Ascending aorta (tissue), 2 donors: ENCODE results near the gene IFI27L2. TPM values are rescaled to one million over a fixed set of nuclear protein-coding genes. Genes with fewer than 3 reads are reported as not detected.
A peak's percentile ranks its signal among the peaks of the same experiment; 100 is the strongest.

Source experiments
- DNase-seq, 2 donors: peaks; one replicate each; pipeline ENCODE4 v3.0.0-alpha.2; 2019; ENCODE audit warnings: low spot score in 2 of 2
- H3K27ac ChIP-seq, 2 donors: fragments of 200-600 bp; sonication (generic); one replicate each; pipeline ENCODE4 v1.5.1; 2016 to 2017; ENCODE audit warnings: mild to moderate bottlenecking in 1 of 2
- H3K27me3 ChIP-seq: fragments of 200-600 bp; sonication (generic); one replicate; pipeline ENCODE4 v1.5.1; 2017
- H3K36me3 ChIP-seq, 2 donors: fragments of 200-600 bp; sonication (generic); one replicate each; pipeline ENCODE4 v1.5.1; 2016
- H3K4me1 ChIP-seq, 2 donors: fragments of 200-600 bp; sonication (generic); one replicate each; pipeline ENCODE4 v1.5.1; 2016 to 2017; ENCODE audit warnings: mild to moderate bottlenecking in 1 of 2
- H3K4me3 ChIP-seq, 2 donors: fragments of 200-600 bp; sonication (generic); one replicate each; pipeline ENCODE4 v1.5.1; 2016 to 2017; ENCODE audit warnings: mild to moderate bottlenecking in 1 of 2
- H3K9me3 ChIP-seq, 2 donors: fragments of 200-600 bp; sonication (generic); one replicate each; pipeline ENCODE4 v1.5.1; 2016
- intact Hi-C: fragments of 100-400 bp; cut with DNase I; formaldehyde crosslinking; loops from one replicate; pipeline ENCODE4 v1.15.1; 2023
- total RNA-seq: library from RNA; depleted of rRNA; stranded (reverse); fragments of >200 nt; gene quantifications from one replicate; pipeline ENCODE4 v1.1.0, GENCODE V29; 2016
- TF ChIP-seq, protein P1 (sequence below), 3 experiments: fragments of 200-600 bp in 2 of 3; fragments of 450-650 bp in 1 of 3; sonication (generic) in 2 of 3; IDR thresholded peaks; one replicate each; pipeline ENCODE4 v1.5.1; 2016 to 2019; ENCODE audit warnings: antibody characterized with exemption in 3 of 3, mild to moderate bottlenecking in 1 of 3, moderate library complexity in 1 of 3

The IFI27L2 gene
- total RNA-seq, 1 donor from 2014 or later, result 36.0 TPM

- Histone ChIP-seq H3K27ac (no peak overlapping the region), H3K36me3 (no peaks in the 10 kb centered on the region), H3K4me3 (no peak overlapping the region), H3K27me3 (no peaks in the 10 kb centered on the region), H3K9me3 (no peaks in the 10 kb centered on the region), H3K4me1 (no peaks in the 10 kb centered on the region)
- DNase-seq, result no peak
- TF ChIP-seq, protein P1, sequence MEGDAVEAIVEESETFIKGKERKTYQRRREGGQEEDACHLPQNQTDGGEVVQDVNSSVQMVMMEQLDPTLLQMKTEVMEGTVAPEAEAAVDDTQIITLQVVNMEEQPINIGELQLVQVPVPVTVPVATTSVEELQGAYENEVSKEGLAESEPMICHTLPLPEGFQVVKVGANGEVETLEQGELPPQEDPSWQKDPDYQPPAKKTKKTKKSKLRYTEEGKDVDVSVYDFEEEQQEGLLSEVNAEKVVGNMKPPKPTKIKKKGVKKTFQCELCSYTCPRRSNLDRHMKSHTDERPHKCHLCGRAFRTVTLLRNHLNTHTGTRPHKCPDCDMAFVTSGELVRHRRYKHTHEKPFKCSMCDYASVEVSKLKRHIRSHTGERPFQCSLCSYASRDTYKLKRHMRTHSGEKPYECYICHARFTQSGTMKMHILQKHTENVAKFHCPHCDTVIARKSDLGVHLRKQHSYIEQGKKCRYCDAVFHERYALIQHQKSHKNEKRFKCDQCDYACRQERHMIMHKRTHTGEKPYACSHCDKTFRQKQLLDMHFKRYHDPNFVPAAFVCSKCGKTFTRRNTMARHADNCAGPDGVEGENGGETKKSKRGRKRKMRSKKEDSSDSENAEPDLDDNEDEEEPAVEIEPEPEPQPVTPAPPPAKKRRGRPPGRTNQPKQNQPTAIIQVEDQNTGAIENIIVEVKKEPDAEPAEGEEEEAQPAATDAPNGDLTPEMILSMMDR (IDR thresholded peaks at IDR 0.05), result no peak
- intact Hi-C loops, result no loop called here
Observed at GRCh38 chr14:94089479-94089878, 39.9 kb downstream of the IFI27L2 start.

- Histone ChIP-seq H3K36me3 (no peaks in the 10 kb centered on the region), H3K4me1 (no peaks in the 10 kb centered on the region), H3K4me3 (no peak overlapping the region), H3K27ac (no peak overlapping the region), H3K27me3 (no peaks in the 10 kb centered on the region), H3K9me3 (no peaks in the 10 kb centered on the region)
- no peak for DNase-seq
- TF ChIP-seq, protein P1 (IDR thresholded peaks at IDR 0.05), result no peak
- intact Hi-C loops, result no loop called here
Observed at GRCh38 chr14:94088516-94088915, 40.9 kb downstream of the IFI27L2 start.

DNA sequence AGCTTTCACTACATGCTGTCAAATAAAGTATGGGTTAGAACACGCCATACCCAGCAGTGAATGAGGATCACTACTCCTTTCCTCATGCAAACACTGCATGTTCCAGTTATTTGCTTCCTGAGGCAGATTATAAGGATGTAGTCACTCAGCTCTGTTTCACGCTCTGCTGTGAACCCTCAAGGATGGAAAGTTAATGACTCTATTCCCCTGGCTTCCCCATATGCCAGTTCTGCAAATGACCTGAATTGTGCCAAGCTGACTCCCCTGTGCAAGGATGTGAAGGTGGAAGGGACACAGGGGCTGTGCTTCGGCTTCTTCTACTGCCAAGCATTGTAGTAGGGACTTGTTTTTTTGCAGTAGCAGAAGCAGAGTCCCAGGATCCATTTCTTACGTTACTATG lies 41.5 kb downstream of the IFI27L2 start:
- Histone ChIP-seq H3K4me3 (no peak overlapping the region), H3K27ac (no peak overlapping the region), H3K27me3 (no peaks in the 10 kb centered on the region), H3K9me3 (no peaks in the 10 kb centered on the region), H3K36me3 (no peaks in the 10 kb centered on the region), H3K4me1 (no peaks in the 10 kb centered on the region)
- intact Hi-C loops, result no loop called here
- DNase-seq, result no peak
- TF ChIP-seq, protein P1 (IDR thresholded peaks at IDR 0.05), result no peak

GRCh38 chr14:94081386-94081820 lies 48.0 kb downstream of the IFI27L2 start:
- Histone ChIP-seq H3K4me3 (peak overlapping the region; percentile 72 to 98), H3K27me3 (no peaks in the 10 kb centered on the region), H3K4me1 (peaks cover 4 to 25% of the 10 kb centered on the region in 2 donors), H3K9me3 (no peaks in the 10 kb centered on the region), H3K36me3 (peaks cover 0 to 20% of the 10 kb centered on the region in 2 donors), H3K27ac (peak overlapping the region; percentile 90 to 98)
- intact Hi-C loops, result loop anchor here (1.0 to 5.0 kb wide), 4 partner anchors 48 to 749 kb away; partner anchors contain the start of genes BTBD7, IFI27L2 and PPP4R4
- TF ChIP-seq, protein P1 (IDR thresholded peaks at IDR 0.05), result no peak
- DNase-seq, result no peak

GRCh38 chr14:94080621-94081385 lies 48.6 kb downstream of the IFI27L2 start, which contains the start of the genes DDX24 and IFI27L1:
Gene DDX24, minus strand, starts transcription at chr14:94081202. Its CDS starts 1,460 bp downstream, at chr14:94079742.
Gene IFI27L1, plus strand, starts transcription at chr14:94081310. Its CDS starts 15,628 bp downstream, at chr14:94096938.
- Histone ChIP-seq H3K27ac (peak within 1 kb of the TSS; percentile 90 to 98), H3K27me3 (no peaks in the 10 kb centered on the region), H3K36me3 (peaks cover 0 to 26% of the 10 kb centered on the region in 2 donors), H3K4me3 (peak within 1 kb of the TSS; percentile 72 to 98), H3K4me1 (peaks cover 6 to 30% of the 10 kb centered on the region in 2 donors), H3K9me3 (peaks cover 0 to 2% of the 10 kb centered on the region in 2 donors)
- TF ChIP-seq, protein P1 (IDR thresholded peaks at IDR 0.05), result no peak
- peak; percentile 83 to 98 for DNase-seq
- intact Hi-C loops, result loop anchor here (1.0 to 5.0 kb wide), 5 partner anchors 48 to 749 kb away; partner anchors contain the start of genes BTBD7, IFI27L2, OTUB2 and PPP4R4
